Trophoblast cell (in vitro differentiated cells and primary cell): ENCODE results near the gene SKI.

Source experiments
- DNase-seq, 2 donors: peaks; one replicate each; pipeline ENCODE4 v3.0.0-alpha.2; 2016
- H2AFZ ChIP-seq: 2 replicates; pipeline ENCODE4 v1.6.1; 2013; ENCODE audit warnings: low read length, moderate library complexity, mild to moderate bottlenecking; ENCODE audit not compliant: insufficient read depth, poor library complexity
- H2AK5ac ChIP-seq: 2 replicates; pipeline ENCODE4 v1.6.1; 2013; ENCODE audit warnings: mild to moderate bottlenecking, low read length
- H2BK120ac ChIP-seq: 2 replicates; pipeline ENCODE4 v1.6.1; 2013; ENCODE audit warnings: low read length, mild to moderate bottlenecking, moderate library complexity; ENCODE audit not compliant: insufficient read depth, poor library complexity
- H2BK12ac ChIP-seq: 2 replicates; pipeline ENCODE4 v1.6.1; 2013; ENCODE audit warnings: mild to moderate bottlenecking, low read length, moderate library complexity
- H2BK5ac ChIP-seq: 2 replicates; pipeline ENCODE4 v1.6.1; 2013; ENCODE audit warnings: low read length, low read depth, moderate library complexity, mild to moderate bottlenecking; ENCODE audit not compliant: poor library complexity
- H3K14ac ChIP-seq: 2 replicates; pipeline ENCODE4 v1.6.1; 2013; ENCODE audit warnings: mild to moderate bottlenecking, low read length
- H3K18ac ChIP-seq: 2 replicates; pipeline ENCODE4 v1.6.1; 2013; ENCODE audit warnings: mild to moderate bottlenecking, low read length
- H3K23ac ChIP-seq: 2 replicates; pipeline ENCODE4 v1.6.1; 2013; ENCODE audit warnings: low read length
- H3K27ac ChIP-seq: 2 replicates; pipeline ENCODE4 v1.5.1; 2013; ENCODE audit warnings: low read depth, mild to moderate bottlenecking, inconsistent platforms, low read length, moderate library complexity
- H3K27me3 ChIP-seq: 2 replicates; pipeline ENCODE4 v1.6.1; 2013; ENCODE audit warnings: inconsistent platforms, mild to moderate bottlenecking, low read length, moderate library complexity; ENCODE audit not compliant: insufficient read depth
- H3K36me3 ChIP-seq, 2 experiments: 1 replicate in 1 of 2; 2 replicates in 1 of 2; pipeline ENCODE4 v1.6.1; 2013; ENCODE audit warnings: low read length in 2 of 2, mild to moderate bottlenecking in 2 of 2, moderate library complexity in 1 of 2; ENCODE audit not compliant: insufficient read depth in 2 of 2, control insufficient read depth in 1 of 2
- H3K4ac ChIP-seq: 2 replicates; pipeline ENCODE4 v1.6.1; 2013; ENCODE audit warnings: low read depth, mild to moderate bottlenecking, low read length, moderate library complexity
- H3K4me1 ChIP-seq, 2 experiments: 1 replicate in 1 of 2; 2 replicates in 1 of 2; pipeline ENCODE4 v1.6.1; 2013; ENCODE audit warnings: low read length in 2 of 2, mild to moderate bottlenecking in 2 of 2, moderate library complexity in 1 of 2; ENCODE audit not compliant: insufficient read depth in 2 of 2, control insufficient read depth in 1 of 2
- H3K4me2 ChIP-seq: 2 replicates; pipeline ENCODE4 v1.6.1; 2013; ENCODE audit warnings: inconsistent platforms, mild to moderate bottlenecking, low read length, moderate library complexity
- H3K4me3 ChIP-seq: 2 replicates; pipeline ENCODE4 v1.5.1; 2013; ENCODE audit warnings: mild to moderate bottlenecking, low read depth, low read length, inconsistent platforms
- H3K79me1 ChIP-seq: one replicate; pipeline ENCODE4 v1.6.1; 2013; ENCODE audit warnings: low read length
- H3K79me2 ChIP-seq: 2 replicates; pipeline ENCODE4 v1.6.1; 2013; ENCODE audit warnings: low read length, mild to moderate bottlenecking; ENCODE audit not compliant: control insufficient read depth, insufficient read depth, poor library complexity
- H3K9ac ChIP-seq: 2 replicates; pipeline ENCODE4 v1.6.1; 2013; ENCODE audit warnings: mild to moderate bottlenecking, low read length
- H3K9me3 ChIP-seq: 2 replicates; pipeline ENCODE4 v1.6.1; 2013; ENCODE audit warnings: low read depth, mild to moderate bottlenecking, control low read depth, inconsistent platforms, low read length; ENCODE audit not compliant: insufficient read depth
- H4K12ac ChIP-seq: 2 replicates; pipeline ENCODE4 v1.6.1; 2013; ENCODE audit warnings: low read depth, mild to moderate bottlenecking, low read length, moderate library complexity
- H4K8ac ChIP-seq: 2 replicates; pipeline ENCODE4 v1.6.1; 2013; ENCODE audit warnings: low read depth, mild to moderate bottlenecking, low read length, moderate library complexity
- H4K91ac ChIP-seq: one replicate; pipeline ENCODE4 v1.6.1; 2013; ENCODE audit warnings: low read depth, mild to moderate bottlenecking, low read length, moderate library complexity
- WGBS: extraction: QIAGEN DNeasy Blood & Tissue Kit; methylation state at CpG from one replicate; pipeline ENCODE4 v1.1.7; 2013; ENCODE audit warnings: missing lambda C conversion rate; ENCODE audit not compliant: insufficient read length, insufficient coverage; ENCODE audit errors: extremely low coverage; 5-methylcytosine and 5-hydroxymethylcytosine counted together

Gene SKI

DNA sequence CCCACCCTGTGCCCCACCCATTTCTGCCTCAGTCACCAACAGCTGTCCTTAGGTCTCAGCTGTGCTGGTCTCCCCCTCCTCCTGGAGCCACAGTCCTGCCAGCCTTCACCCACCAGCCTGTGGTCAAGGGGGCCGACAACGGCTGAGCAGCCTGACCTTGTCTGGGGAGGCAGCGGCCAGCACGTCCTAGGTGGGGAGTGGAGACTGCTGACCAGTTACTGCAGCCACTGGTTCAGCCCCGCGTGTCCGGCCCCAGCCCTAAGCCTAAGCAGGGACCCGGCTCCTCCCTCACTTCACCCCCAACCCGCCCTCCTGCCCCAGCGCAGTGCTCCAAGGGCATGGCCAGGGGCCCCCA is 84.0 kb downstream of the SKI start:
- DNase-seq, result peak in 1 of 2 donors; percentile 10
- Histone ChIP-seq H3K4me3 (no peak overlapping the region), H3K9me3 (no peaks in the 10 kb centered on the region), H3K36me3 (peaks cover 24 to 25% of the 10 kb centered on the region in 2 experiments), H3K27me3 (no peaks in the 10 kb centered on the region), H3K79me2 (peaks cover 13% of the 10 kb centered on the region), H2BK12ac (no peak overlapping the region), H3K4me1 (peaks cover 37 to 43% of the 10 kb centered on the region in 2 experiments), H4K12ac (no peak overlapping the region), H2AK5ac (no peak overlapping the region), H3K18ac (peak overlapping the region; percentile 10), H3K79me1 (peaks cover 34% of the 10 kb centered on the region), H2BK5ac (no peak overlapping the region), H3K4me2 (no peak overlapping the region), H3K9ac (no peak overlapping the region), H2BK120ac (no peak overlapping the region), H3K23ac (no peak overlapping the region), H2AFZ (no peak overlapping the region), H3K27ac (no peak overlapping the region), H4K8ac (no peak overlapping the region), H3K4ac (no peak overlapping the region), H3K14ac (no peak overlapping the region), H4K91ac (peak overlapping the region; percentile 12)
- WGBS, result no CpG with 5 or more reads among the region's 10 CpGs

DNA sequence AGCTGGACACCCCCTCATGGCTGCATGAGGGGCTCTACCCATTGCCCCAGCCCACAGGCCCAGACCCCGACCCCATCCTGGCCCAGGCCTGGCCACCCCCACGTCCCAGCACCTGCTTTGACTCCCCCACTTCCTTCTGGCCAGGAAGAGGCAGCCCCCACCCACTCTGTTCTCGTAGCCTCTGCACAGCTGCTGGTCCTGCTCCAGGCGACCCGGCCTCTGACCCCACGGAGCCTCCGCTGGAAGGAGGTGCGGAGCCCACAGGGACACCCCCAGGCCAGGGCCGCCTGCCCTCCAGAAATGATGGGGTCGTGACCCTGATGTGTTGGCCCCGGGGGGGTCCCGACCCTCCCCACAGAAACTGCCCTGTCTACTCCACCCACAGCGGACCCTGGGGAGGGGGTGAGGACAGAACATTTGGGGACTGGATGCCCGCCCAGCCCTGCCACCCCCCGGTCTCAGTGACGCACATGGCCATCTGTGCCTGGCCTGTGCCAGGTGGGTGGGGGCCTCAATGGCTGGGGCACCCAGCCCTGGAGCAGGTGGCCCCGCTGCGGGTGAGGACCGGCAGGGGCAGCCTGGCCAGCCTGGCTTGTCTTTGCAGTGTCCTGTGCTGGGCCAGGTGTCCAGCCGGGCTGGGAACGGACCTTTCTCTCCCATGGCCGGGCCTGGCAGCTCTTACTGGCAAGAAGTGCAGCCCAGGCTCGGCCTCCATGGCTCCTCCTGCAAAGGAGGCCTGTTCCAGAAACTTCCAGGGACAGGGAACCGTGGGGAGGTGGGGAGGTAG is 84.6 kb downstream of the SKI start:
- no CpG with 5 or more reads among the region's 24 CpGs for WGBS
- peak; percentile 50 to 61 for DNase-seq
- no peak overlapping the region for H3K23ac ChIP-seq
- peaks cover 13% of the 10 kb centered on the region for H3K79me2 ChIP-seq
- peaks cover 40% of the 10 kb centered on the region for H3K79me1 ChIP-seq
- H3K4me2 ChIP-seq, result no peak overlapping the region
- no peak overlapping the region for H3K14ac ChIP-seq
- H2AK5ac ChIP-seq, result peak overlapping the region; percentile 15
- H3K36me3 ChIP-seq, result peaks cover 18 to 21% of the 10 kb centered on the region in 2 experiments
- no peak overlapping the region for H3K4ac ChIP-seq
- H4K8ac ChIP-seq, result no peak overlapping the region
- H3K4me1 ChIP-seq, result peaks cover 40 to 48% of the 10 kb centered on the region in 2 experiments
- H2BK12ac ChIP-seq, result no peak overlapping the region
- no peaks in the 10 kb centered on the region for H3K27me3 ChIP-seq
- H4K12ac ChIP-seq, result no peak overlapping the region
- no peak overlapping the region for H2AFZ ChIP-seq
- no peak overlapping the region for H3K9ac ChIP-seq
- H4K91ac ChIP-seq, result peak overlapping the region; percentile 91
- H2BK5ac ChIP-seq, result peak overlapping the region; percentile 94
- no peak overlapping the region for H3K4me3 ChIP-seq
- peak overlapping the region; percentile 12 for H3K18ac ChIP-seq
- no peak overlapping the region for H3K27ac ChIP-seq
- peak overlapping the region; percentile 9 for H2BK120ac ChIP-seq
- H3K9me3 ChIP-seq, result peaks cover 3% of the 10 kb centered on the region

DNA sequence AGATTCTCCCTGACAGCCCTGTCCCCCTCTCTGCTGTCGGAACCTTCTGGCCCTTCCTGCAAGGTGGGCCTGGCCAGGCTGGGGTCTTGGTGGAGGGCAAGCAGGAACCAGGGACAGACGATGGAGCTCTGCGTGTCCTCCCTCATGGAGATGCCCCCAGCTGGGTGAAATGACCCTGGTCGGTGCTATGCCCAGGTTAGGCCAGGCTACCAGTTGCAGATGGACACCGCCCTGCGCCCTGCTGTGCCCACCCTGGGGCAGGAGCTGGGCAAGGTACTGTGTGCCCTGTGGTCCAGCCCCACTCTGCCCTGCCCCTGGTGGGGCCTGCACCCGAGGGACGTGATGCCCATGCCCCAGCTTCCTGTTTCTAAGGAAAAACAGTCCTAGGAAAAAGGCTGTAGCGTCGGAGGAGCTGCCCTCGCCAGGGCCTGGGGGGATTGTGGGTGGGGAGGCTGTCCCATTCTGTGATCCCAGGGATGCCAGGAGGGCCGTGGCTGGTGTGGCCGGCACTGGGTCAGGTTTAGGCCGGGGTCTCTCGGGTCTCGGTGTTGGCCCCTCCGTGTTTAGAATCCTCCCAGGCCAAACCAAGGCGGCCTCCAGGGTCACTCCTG is 85.6 kb downstream of the SKI start:
- Histone ChIP-seq H3K79me2 (peaks cover 13% of the 10 kb centered on the region), H3K4me3 (peak overlapping the region; percentile 41), H3K4ac (peak overlapping the region; percentile 94), H2AFZ (peak overlapping the region; percentile 83), H4K8ac (peak overlapping the region; percentile 94), H2BK5ac (peak overlapping the region; percentile 94), H3K36me3 (peaks cover 11 to 13% of the 10 kb centered on the region in 2 experiments), H3K9me3 (peaks cover 3% of the 10 kb centered on the region), H3K79me1 (peaks cover 44% of the 10 kb centered on the region), H3K23ac (no peak overlapping the region), H3K14ac (peak overlapping the region; percentile 96), H3K4me1 (peaks cover 40 to 48% of the 10 kb centered on the region in 2 experiments), H2BK120ac (peak overlapping the region; percentile 97), H3K27ac (peak overlapping the region; percentile 85), H2BK12ac (peak overlapping the region; percentile 74), H3K4me2 (peak overlapping the region; percentile 43), H3K9ac (peak overlapping the region; percentile 50), H3K27me3 (no peaks in the 10 kb centered on the region), H4K91ac (peak overlapping the region; percentile 91), H2AK5ac (peak overlapping the region; percentile 98), H4K12ac (peak overlapping the region; percentile 88), H3K18ac (peak overlapping the region; percentile 96)
- WGBS, result no CpG with 5 or more reads among the region's 18 CpGs
- no peak for DNase-seq

DNA sequence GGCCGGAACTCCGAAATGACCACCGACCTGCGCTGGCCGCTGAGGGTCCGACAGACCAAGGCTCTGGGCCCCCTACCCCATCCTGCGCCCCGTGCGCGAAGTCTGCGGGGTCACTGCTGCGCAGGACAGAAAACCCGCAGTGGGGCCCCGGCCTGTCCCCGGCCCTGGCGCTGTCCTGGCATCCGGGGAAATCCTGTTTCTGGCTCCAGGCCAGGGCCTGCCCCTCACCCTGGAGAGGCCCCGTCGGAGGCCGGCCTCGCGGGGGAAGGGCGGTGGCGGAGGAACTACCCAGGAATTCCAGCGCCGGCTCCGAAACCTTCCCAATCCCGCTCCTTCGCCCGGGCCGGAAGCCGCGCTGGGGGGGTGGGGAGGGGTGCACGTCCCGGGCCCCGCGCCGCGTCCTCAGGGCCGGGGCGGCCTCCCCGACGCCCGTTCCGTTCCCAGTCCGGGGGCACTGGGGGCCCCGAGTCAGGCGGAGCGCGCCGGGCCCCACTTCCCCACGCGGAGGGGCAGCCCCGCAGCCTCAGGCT is 86.2 kb downstream of the SKI start:
- H3K36me3 ChIP-seq, result peaks cover 7 to 10% of the 10 kb centered on the region in 2 experiments
- DNase-seq, result peak; percentile 67 to 81
- no CpG with 5 or more reads among the region's 54 CpGs for WGBS
- H2BK5ac ChIP-seq, result peak overlapping the region; percentile 94
- H3K27me3 ChIP-seq, result no peaks in the 10 kb centered on the region
- peak overlapping the region; percentile 97 for H2BK120ac ChIP-seq
- peak overlapping the region; percentile 94 for H3K4ac ChIP-seq
- peak overlapping the region; percentile 91 for H4K91ac ChIP-seq
- H3K4me2 ChIP-seq, result peak overlapping the region; percentile 43
- H3K4me1 ChIP-seq, result peaks cover 40 to 48% of the 10 kb centered on the region in 2 experiments
- H3K79me2 ChIP-seq, result peaks cover 13% of the 10 kb centered on the region
- H3K4me3 ChIP-seq, result peak overlapping the region; percentile 64
- peak overlapping the region; percentile 85 for H3K27ac ChIP-seq
- H3K14ac ChIP-seq, result peak overlapping the region; percentile 96
- peak overlapping the region; percentile 88 for H4K12ac ChIP-seq
- peaks cover 3% of the 10 kb centered on the region for H3K9me3 ChIP-seq
- H2AK5ac ChIP-seq, result peak overlapping the region; percentile 98
- H2AFZ ChIP-seq, result peak overlapping the region; percentile 83
- peak overlapping the region; percentile 74 for H2BK12ac ChIP-seq
- peak overlapping the region; percentile 50 for H3K9ac ChIP-seq
- peaks cover 44% of the 10 kb centered on the region for H3K79me1 ChIP-seq
- H4K8ac ChIP-seq, result peak overlapping the region; percentile 94
- peak overlapping the region; percentile 96 for H3K18ac ChIP-seq
- H3K23ac ChIP-seq, result no peak overlapping the region
